Panc1 (cell line): ENCODE measurements around the gene STXBP3. TPM values are rescaled to one million over a fixed set of nuclear protein-coding genes. Genes with fewer than 3 reads are reported as not detected.

Experiments
- ATAC-seq: fragments of 200-7000 bp; cut with Tn5 transposase; 2 replicates; pipeline ENCODE4 v1.9.1; 2020; ENCODE audit warnings: mild to moderate bottlenecking, moderate library complexity
- BruUV-seq: library from RNA; stranded (reverse); fragments of 400-500 nt; replicated peaks from 2 replicates; lab custom pipeline; 2021; lab: Mats Ljungman, UMichigan
- CTCF ChIA-PET: fragments of 300-600 bp; sonication (Branson Sonifier 250); formaldehyde crosslinking; loops from one replicate; lab custom pipeline; 2022; ENCODE audit warnings: antibody characterized with exemption; lab: Charles Lee
- POLR2A ChIA-PET: fragments of 300-600 bp; sonication (Branson Sonifier 250); formaldehyde crosslinking; loops from one replicate; lab custom pipeline; 2022; ENCODE audit warnings: antibody characterized with exemption; lab: Charles Lee
- DNase-seq: peaks from one replicate; pipeline ENCODE4 v3.0.0-alpha.2; 2010; ENCODE audit warnings: low read depth, low spot score
- H3K27ac ChIP-seq: 2 replicates; pipeline ENCODE4 v1.5.1; 2011; ENCODE audit warnings: mild to moderate bottlenecking, low read length, inconsistent platforms
- H3K27me3 ChIP-seq: fragments of 200-500 bp; sonication (Bioruptor generic); 2 replicates; pipeline ENCODE4 v1.6.0; 2014; ENCODE audit warnings: low read length, inconsistent platforms; ENCODE audit not compliant: control insufficient read depth, insufficient read depth
- H3K36me3 ChIP-seq: fragments of 200-500 bp; sonication (Bioruptor generic); 2 replicates; pipeline ENCODE4 v1.5.1; 2014; ENCODE audit warnings: inconsistent platforms, mild to moderate bottlenecking, low read length, moderate library complexity; ENCODE audit not compliant: control insufficient read depth, insufficient read depth
- H3K4me1 ChIP-seq: 2 replicates; pipeline ENCODE4 v1.5.1; 2011; ENCODE audit warnings: inconsistent platforms, mild to moderate bottlenecking, low read length, moderate library complexity; ENCODE audit not compliant: control insufficient read depth, insufficient read depth
- H3K4me3 ChIP-seq, 2 experiments: 2 replicates each; pipeline ENCODE4 v1.5.1; 2011 to 2012; ENCODE audit warnings: low read depth in 2 of 2, low read length in 2 of 2, mild to moderate bottlenecking in 2 of 2, inconsistent platforms in 1 of 2, moderate library complexity in 1 of 2
- H3K9me3 ChIP-seq: fragments of 200-500 bp; sonication (Bioruptor generic); 2 replicates; pipeline ENCODE4 v1.5.1; 2014; ENCODE audit warnings: low read depth, mild to moderate bottlenecking, inconsistent platforms, low read length, moderate library complexity; ENCODE audit not compliant: control insufficient read depth, insufficient read depth
- CTCF ChIP-seq: fragments of 450-650 bp; IDR thresholded peaks from 2 replicates; pipeline ENCODE4 v1.5.1; 2017; ENCODE audit warnings: mild to moderate bottlenecking
- POLR2AphosphoS5 ChIP-seq: IDR thresholded peaks from 2 replicates; pipeline ENCODE4 v1.6.1; 2012; ENCODE audit warnings: mild to moderate bottlenecking, low read depth, low read length, moderate library complexity
- REST ChIP-seq, 2 experiments: IDR thresholded peaks; 2 replicates each; pipeline ENCODE4 v1.6.1; 2011 to 2012; ENCODE audit warnings: low read depth in 2 of 2, control low read depth in 1 of 2, low read length in 1 of 2, mild to moderate bottlenecking in 1 of 2, moderate library complexity in 1 of 2; ENCODE audit not compliant: insufficient read depth in 1 of 2
- SIN3A ChIP-seq: IDR thresholded peaks from 2 replicates; pipeline ENCODE4 v1.6.1; 2012; ENCODE audit warnings: low read depth, mild to moderate bottlenecking, low read length, moderate library complexity, borderline replicate concordance; ENCODE audit not compliant: insufficient read depth
- TCF7L2 ChIP-seq: IDR thresholded peaks from 2 replicates; pipeline ENCODE4 v1.6.1; 2011; ENCODE audit warnings: mild to moderate bottlenecking, low read depth, low read length, inconsistent platforms
- in situ Hi-C: cut with HindIII; loops from 2 replicates; pipeline ENCODE4 v1.10.0; 2016; ENCODE audit warnings: low sequenced_read_pairs, low pct_unique_long_range_greater_than_20kb
- intact Hi-C: fragments of 100-400 bp; cut with micrococcal nuclease; formaldehyde crosslinking; loops from one replicate; pipeline ENCODE4 v1.10.0; 2022; ENCODE audit not compliant: unreplicated experiment
- total RNA-seq: library from RNA; stranded (reverse); gene quantifications from one replicate; pipeline ENCODE4 v1.2.1, GENCODE V29; 2021; ENCODE audit not compliant: unreplicated experiment

The STXBP3 gene
- total RNA-seq, 1 experiment from 2014 or later = 27.7 TPM

GRCh38 chr1:108728327-108728923, 18.0 kb upstream of the STXBP3 start:
- in situ Hi-C loops = no loop called here

GRCh38 chr1:108729481-108729880, 17.0 kb upstream of the STXBP3 start:
- ChIA-PET POLR2A (no interaction called here), CTCF (no interaction called here)
- Histone ChIP-seq H3K4me1 (no peaks in the 10 kb centered on the region), H3K9me3 (no peaks in the 10 kb centered on the region), H3K27ac (no peak overlapping the region), H3K4me3 (no peak overlapping the region), H3K27me3 (no peaks in the 10 kb centered on the region), H3K36me3 (no peaks in the 10 kb centered on the region)
- no TSS peak for BruUV-seq
- in situ Hi-C loops = no loop called here
- intact Hi-C loops = no loop called here
- ATAC-seq = no peak
- no peak for DNase-seq
- TF ChIP-seq SIN3A (no peak), REST (IDR thresholded peaks at IDR 0.05; ENCODE audit: insufficient read depth in 1 of 2, low read depth in 2 of 2, low read length in 1 of 2) (no peak), TCF7L2 (no peak), CTCF (no peak)

More at GRCh38 chr1:108728327-108728923, 18.0 kb upstream of the STXBP3 start:
- no peak for ATAC-seq
- BruUV-seq = no TSS peak
- POLR2A ChIA-PET = no interaction called here
- H3K4me1 ChIP-seq = no peaks in the 10 kb centered on the region
- intact Hi-C loops = no loop called here
- DNase-seq = no peak
- no peaks in the 10 kb centered on the region for H3K9me3 ChIP-seq
- no peak overlapping the region for H3K4me3 ChIP-seq
- CTCF ChIA-PET = no interaction called here
- no peaks in the 10 kb centered on the region for H3K36me3 ChIP-seq
- no peak overlapping the region for H3K27ac ChIP-seq
- H3K27me3 ChIP-seq = no peaks in the 10 kb centered on the region
- no peak for TF ChIP-seq TCF7L2
- no peak for TF ChIP-seq CTCF
- no peak for TF ChIP-seq REST (IDR thresholded peaks at IDR 0.05; ENCODE audit: insufficient read depth in 1 of 2, low read depth in 2 of 2, low read length in 1 of 2)
- TF ChIP-seq SIN3A = no peak
- no peak for TF ChIP-seq POLR2AphosphoS5
